Neural progenitor cell (in vitro differentiated cells): ENCODE measurements around the gene COPS2. TPM values are rescaled to one million over a fixed set of nuclear protein-coding genes. Genes with fewer than 3 reads are reported as not detected.
"Not testable (repeated sequence)": the region's sequence is repeated elsewhere in the genome, so short reads cannot be mapped to it uniquely, and the experiment has no call there.

Source experiments
- DNase-seq: peaks from one replicate; pipeline ENCODE4 v3.0.0-alpha.2; 2016; ENCODE audit warnings: low spot score
- H2AFZ ChIP-seq: fragments of 200-600 bp; sonication (generic); replicated peaks from 2 replicates; pipeline ENCODE4 v1.6.1; 2016; ENCODE audit warnings: antibody characterized with exemption
- H3F3A ChIP-seq: fragments of 200-600 bp; sonication (generic); 2 replicates; pipeline ENCODE4 v1.6.1; 2016; ENCODE audit warnings: antibody characterized with exemption, low read depth
- H3K27ac ChIP-seq: fragments of 200-600 bp; sonication (generic); 2 replicates; pipeline ENCODE4 v1.5.1; 2016; ENCODE audit warnings: mild to moderate bottlenecking
- H3K27me3 ChIP-seq: fragments of 200-600 bp; sonication (generic); 2 replicates; pipeline ENCODE4 v1.6.1; 2016; ENCODE audit warnings: mild to moderate bottlenecking, moderate library complexity
- H3K36me3 ChIP-seq: fragments of 200-600 bp; sonication (generic); 2 replicates; pipeline ENCODE4 v1.5.1; 2016
- H3K4me1 ChIP-seq: fragments of 200-600 bp; sonication (generic); 2 replicates; pipeline ENCODE4 v1.6.1; 2016; ENCODE audit warnings: mixed run types
- H3K4me2 ChIP-seq: fragments of 200-600 bp; sonication (generic); 2 replicates; pipeline ENCODE4 v1.6.1; 2016
- H3K4me3 ChIP-seq: fragments of 200-600 bp; sonication (generic); 2 replicates; pipeline ENCODE4 v1.5.1; 2016
- H3K79me2 ChIP-seq: fragments of 200-600 bp; sonication (generic); 2 replicates; pipeline ENCODE4 v1.6.1; 2016; ENCODE audit warnings: low read depth
- H3K9ac ChIP-seq: fragments of 200-600 bp; sonication (generic); 2 replicates; pipeline ENCODE4 v1.6.1; 2016
- H3K9me3 ChIP-seq: fragments of 200-600 bp; sonication (generic); 2 replicates; pipeline ENCODE4 v1.5.1; 2016; ENCODE audit warnings: low read depth
- H4K20me1 ChIP-seq: fragments of 200-600 bp; sonication (generic); 2 replicates; pipeline ENCODE4 v1.6.1; 2016; ENCODE audit warnings: low read depth
- H3K27ac Mint-ChIP-seq: 3 replicates; pipeline ENCODE4 v1.8.0; 2021; ENCODE audit warnings: mixed read lengths
- H3K27me3 Mint-ChIP-seq: 2 replicates; pipeline ENCODE4 v1.8.0; 2022; ENCODE audit warnings: low read depth, mild to moderate bottlenecking, inconsistent platforms, moderate library complexity, mixed read lengths; ENCODE audit not compliant: insufficient read depth
- H3K36me3 Mint-ChIP-seq: 3 replicates; pipeline ENCODE4 v1.8.0; 2021; ENCODE audit warnings: mixed read lengths
- H3K4me1 Mint-ChIP-seq: 3 replicates; pipeline ENCODE4 v1.8.0; 2021; ENCODE audit warnings: mixed read lengths
- H3K4me3 Mint-ChIP-seq: 3 replicates; pipeline ENCODE4 v1.8.0; 2021; ENCODE audit warnings: mild to moderate bottlenecking, moderate library complexity, mixed read lengths
- H3K9me3 Mint-ChIP-seq: 3 replicates; pipeline ENCODE4 v1.8.0; 2020; ENCODE audit warnings: mixed read lengths
- EZH2 ChIP-seq: fragments of 200-600 bp; sonication (generic); IDR thresholded peaks from 2 replicates; pipeline ENCODE4 v1.6.1; 2017; ENCODE audit warnings: antibody characterized with exemption, mild to moderate bottlenecking, moderate library complexity
- EZH2phosphoT487 ChIP-seq: fragments of 200-600 bp; sonication (generic); IDR thresholded peaks from 2 replicates; pipeline ENCODE4 v1.6.1; 2017; ENCODE audit warnings: antibody characterized with exemption
- total RNA-seq: library from RNA; depleted of rRNA; stranded (reverse); fragments of >200 nt; gene quantifications from 2 replicates; pipeline ENCODE4 v1.2.3, GENCODE V29; 2015; ENCODE audit warnings: low replicate concordance
- TF ChIP-seq, protein P1 (sequence below): fragments of 200-600 bp; sonication (generic); IDR thresholded peaks from 2 replicates; pipeline ENCODE4 v1.5.1; 2017; ENCODE audit warnings: antibody characterized with exemption, mild to moderate bottlenecking

The COPS2 gene
- total RNA-seq, 1 donor from 2014 or later = 163 TPM

DNA sequence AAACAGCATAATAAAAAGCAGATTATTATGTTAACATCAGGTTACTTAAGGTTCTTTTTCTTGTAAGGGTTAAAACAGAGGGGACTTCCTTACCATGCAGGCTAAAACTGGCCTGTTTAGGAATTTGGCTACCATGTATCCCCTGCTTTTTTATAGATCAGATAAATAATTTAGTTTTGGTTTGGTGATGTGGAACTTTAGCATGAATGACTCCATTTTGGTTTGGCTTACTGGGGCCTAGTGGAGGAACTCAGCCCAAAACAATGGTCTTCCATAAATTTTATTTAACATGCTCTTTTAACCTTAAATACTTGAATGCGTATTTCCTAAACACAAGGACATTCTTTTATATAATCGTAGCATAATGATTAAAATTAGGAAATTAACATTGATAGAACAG, 33.5 kb upstream of the COPS2 start:
- Histone ChIP-seq H3K4me2 (no peak overlapping the region), H3F3A (no peaks in the 10 kb centered on the region), H3K4me1 (no peaks in the 10 kb centered on the region), H4K20me1 (no peaks in the 10 kb centered on the region), H3K27me3 (no peaks in the 10 kb centered on the region), H2AFZ (no peak overlapping the region), H3K27ac (no peak overlapping the region), H3K36me3 (no peaks in the 10 kb centered on the region), H3K9ac (no peak overlapping the region), H3K9me3 (no peaks in the 10 kb centered on the region), H3K79me2 (no peaks in the 10 kb centered on the region), H3K4me3 (no peak overlapping the region)
- no peaks in the 10 kb centered on the region for H3K27me3 Mint-ChIP-seq
- no peak overlapping the region for H3K27ac Mint-ChIP-seq
- TF ChIP-seq, protein P1, sequence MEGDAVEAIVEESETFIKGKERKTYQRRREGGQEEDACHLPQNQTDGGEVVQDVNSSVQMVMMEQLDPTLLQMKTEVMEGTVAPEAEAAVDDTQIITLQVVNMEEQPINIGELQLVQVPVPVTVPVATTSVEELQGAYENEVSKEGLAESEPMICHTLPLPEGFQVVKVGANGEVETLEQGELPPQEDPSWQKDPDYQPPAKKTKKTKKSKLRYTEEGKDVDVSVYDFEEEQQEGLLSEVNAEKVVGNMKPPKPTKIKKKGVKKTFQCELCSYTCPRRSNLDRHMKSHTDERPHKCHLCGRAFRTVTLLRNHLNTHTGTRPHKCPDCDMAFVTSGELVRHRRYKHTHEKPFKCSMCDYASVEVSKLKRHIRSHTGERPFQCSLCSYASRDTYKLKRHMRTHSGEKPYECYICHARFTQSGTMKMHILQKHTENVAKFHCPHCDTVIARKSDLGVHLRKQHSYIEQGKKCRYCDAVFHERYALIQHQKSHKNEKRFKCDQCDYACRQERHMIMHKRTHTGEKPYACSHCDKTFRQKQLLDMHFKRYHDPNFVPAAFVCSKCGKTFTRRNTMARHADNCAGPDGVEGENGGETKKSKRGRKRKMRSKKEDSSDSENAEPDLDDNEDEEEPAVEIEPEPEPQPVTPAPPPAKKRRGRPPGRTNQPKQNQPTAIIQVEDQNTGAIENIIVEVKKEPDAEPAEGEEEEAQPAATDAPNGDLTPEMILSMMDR = no peak
- no peak for TF ChIP-seq EZH2
- no peak for TF ChIP-seq EZH2phosphoT487
- H3K36me3 Mint-ChIP-seq = no peaks in the 10 kb centered on the region
- no peak overlapping the region for H3K4me3 Mint-ChIP-seq
- no peaks in the 10 kb centered on the region for H3K9me3 Mint-ChIP-seq
- no peaks in the 10 kb centered on the region for H3K4me1 Mint-ChIP-seq
- no peak for DNase-seq

DNA sequence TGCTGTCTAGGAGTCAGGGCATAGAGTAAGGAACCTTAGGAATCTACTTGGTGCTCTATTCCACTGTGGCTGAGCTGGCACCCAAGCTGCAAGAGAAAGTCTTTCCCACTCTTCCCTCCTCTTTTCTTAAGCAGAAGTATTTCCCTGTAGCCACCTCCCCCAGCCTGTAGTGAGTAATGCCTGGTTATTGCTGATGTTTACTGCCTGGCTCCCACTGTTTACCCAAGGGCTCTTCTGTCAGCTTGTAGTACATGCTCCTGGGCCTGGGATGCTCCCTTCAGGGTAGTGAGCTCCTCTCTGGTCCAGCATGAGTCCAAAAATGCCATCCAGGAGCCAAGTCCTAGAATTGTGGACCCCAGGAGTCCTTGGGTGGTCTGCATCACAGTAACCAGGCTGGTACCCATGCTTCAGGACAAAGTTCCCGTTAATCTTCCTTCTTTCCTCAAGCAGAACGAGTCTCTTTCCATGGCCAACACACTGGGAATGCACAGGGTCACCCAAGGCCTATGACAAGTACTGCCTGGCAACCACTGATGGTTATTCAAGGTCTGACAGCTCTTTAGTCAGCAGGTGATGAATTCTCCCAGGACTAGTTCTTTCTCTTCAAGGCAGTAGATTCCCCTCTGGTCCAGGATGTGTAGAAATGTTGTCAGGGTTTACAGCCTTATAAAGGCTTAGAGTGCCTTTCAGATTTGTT, 32.3 kb upstream of the COPS2 start:
- Histone ChIP-seq H3K27ac (no peak overlapping the region), H3K27me3 (no peaks in the 10 kb centered on the region), H3K4me3 (no peak overlapping the region), H3K36me3 (no peaks in the 10 kb centered on the region), H4K20me1 (no peaks in the 10 kb centered on the region), H3K79me2 (no peaks in the 10 kb centered on the region), H3K9me3 (no peaks in the 10 kb centered on the region), H3K4me1 (no peaks in the 10 kb centered on the region), H3K9ac (no peak overlapping the region), H3K4me2 (no peak overlapping the region), H3F3A (no peaks in the 10 kb centered on the region), H2AFZ (no peak overlapping the region)
- TF ChIP-seq EZH2 (no peak), EZH2phosphoT487 (no peak)
- TF ChIP-seq, protein P1 = no peak
- Mint-ChIP-seq H3K9me3 (no peaks in the 10 kb centered on the region), H3K36me3 (no peaks in the 10 kb centered on the region), H3K27me3 (no peaks in the 10 kb centered on the region), H3K4me1 (no peaks in the 10 kb centered on the region), H3K27ac (no peak overlapping the region), H3K4me3 (no peak overlapping the region)
- DNase-seq = no peak

DNA sequence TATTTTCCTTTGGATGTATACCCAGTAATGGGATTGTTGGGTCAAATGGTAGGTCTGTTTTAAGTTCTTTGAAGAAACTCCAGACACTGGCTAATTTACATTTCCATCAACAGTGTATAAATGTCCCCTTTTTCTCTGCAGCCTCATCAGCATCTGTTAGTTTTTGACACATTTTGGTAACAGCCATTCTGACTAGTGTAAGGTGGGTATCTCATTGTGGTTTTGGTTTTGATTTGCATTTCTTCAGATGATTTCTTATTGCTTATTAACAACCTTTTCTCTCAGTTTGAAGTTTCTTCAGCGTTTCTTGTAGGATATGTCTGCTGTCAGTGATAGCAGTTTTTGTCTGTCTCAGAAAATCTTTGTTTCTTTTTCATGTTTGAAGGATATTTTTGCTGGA, 30.1 kb upstream of the COPS2 start:
- Histone ChIP-seq H3K4me2 (no peak overlapping the region), H3K79me2 (no peaks in the 10 kb centered on the region), H4K20me1 (no peaks in the 10 kb centered on the region), H3F3A (no peaks in the 10 kb centered on the region), H3K27me3 (no peaks in the 10 kb centered on the region), H3K9me3 (no peaks in the 10 kb centered on the region), H3K36me3 (no peaks in the 10 kb centered on the region), H2AFZ (no peak overlapping the region), H3K9ac (no peak overlapping the region), H3K4me3 (no peak overlapping the region), H3K27ac (no peak overlapping the region), H3K4me1 (no peaks in the 10 kb centered on the region)
- Mint-ChIP-seq H3K9me3 (no peaks in the 10 kb centered on the region), H3K27me3 (no peaks in the 10 kb centered on the region), H3K4me3 (no peak overlapping the region), H3K27ac (no peak overlapping the region), H3K36me3 (no peaks in the 10 kb centered on the region), H3K4me1 (no peaks in the 10 kb centered on the region)
- TF ChIP-seq EZH2phosphoT487 (no peak), EZH2 (no peak)
- TF ChIP-seq, protein P1 = no peak
- no peak for DNase-seq

DNA sequence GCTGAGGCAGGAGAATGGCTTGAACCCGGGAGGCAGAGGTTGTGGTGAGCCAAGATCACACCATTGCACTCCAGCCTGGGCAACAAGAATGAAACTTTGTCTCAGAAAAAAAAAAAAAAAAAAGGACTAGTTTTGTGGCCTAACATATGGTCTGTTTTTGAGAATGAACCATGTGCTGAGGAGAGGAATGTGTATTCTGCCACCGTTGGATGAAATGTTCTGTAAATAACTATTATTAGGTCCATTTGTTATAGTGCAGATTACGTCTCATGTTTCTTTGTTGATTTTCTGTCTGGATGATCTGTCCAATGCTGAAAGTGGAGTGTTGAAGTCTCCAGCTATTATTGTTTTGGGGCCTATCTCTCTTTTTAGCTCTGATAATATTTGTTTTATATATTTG, 28.3 kb upstream of the COPS2 start:
- not testable (repeated sequence) for H2AFZ ChIP-seq, H3K4me1 Mint-ChIP-seq, H3K27me3 ChIP-seq, H3K4me2 ChIP-seq, DNase-seq, H3K4me3 Mint-ChIP-seq, H3K4me1 ChIP-seq, H4K20me1 ChIP-seq, H3K9me3 ChIP-seq, H3K36me3 Mint-ChIP-seq, H3K4me3 ChIP-seq, H3K79me2 ChIP-seq, H3K36me3 ChIP-seq, H3K27ac ChIP-seq, H3K9me3 Mint-ChIP-seq, H3K9ac ChIP-seq, H3K27me3 Mint-ChIP-seq, H3F3A ChIP-seq, H3K27ac Mint-ChIP-seq
